Measurements from ENCODE around the gene SEC61B.

Gene SEC61B

GRCh38 chr9:99253134-99253533, 31.1 kb downstream of the SEC61B start:
- no peaks in the 10 kb centered on the region for H3K27me3 ChIP-seq (ENCODE audit: insufficient read depth, poor library complexity, severe bottlenecking)
- no peak overlapping the region for H3K4me3 ChIP-seq (replicated peaks; ENCODE audit: insufficient read depth, low read length)
- no peak for TF ChIP-seq SPI1 (IDR thresholded peaks at IDR 0.05; ENCODE audit: borderline replicate concordance, low read depth)
- TF ChIP-seq, protein P1, sequence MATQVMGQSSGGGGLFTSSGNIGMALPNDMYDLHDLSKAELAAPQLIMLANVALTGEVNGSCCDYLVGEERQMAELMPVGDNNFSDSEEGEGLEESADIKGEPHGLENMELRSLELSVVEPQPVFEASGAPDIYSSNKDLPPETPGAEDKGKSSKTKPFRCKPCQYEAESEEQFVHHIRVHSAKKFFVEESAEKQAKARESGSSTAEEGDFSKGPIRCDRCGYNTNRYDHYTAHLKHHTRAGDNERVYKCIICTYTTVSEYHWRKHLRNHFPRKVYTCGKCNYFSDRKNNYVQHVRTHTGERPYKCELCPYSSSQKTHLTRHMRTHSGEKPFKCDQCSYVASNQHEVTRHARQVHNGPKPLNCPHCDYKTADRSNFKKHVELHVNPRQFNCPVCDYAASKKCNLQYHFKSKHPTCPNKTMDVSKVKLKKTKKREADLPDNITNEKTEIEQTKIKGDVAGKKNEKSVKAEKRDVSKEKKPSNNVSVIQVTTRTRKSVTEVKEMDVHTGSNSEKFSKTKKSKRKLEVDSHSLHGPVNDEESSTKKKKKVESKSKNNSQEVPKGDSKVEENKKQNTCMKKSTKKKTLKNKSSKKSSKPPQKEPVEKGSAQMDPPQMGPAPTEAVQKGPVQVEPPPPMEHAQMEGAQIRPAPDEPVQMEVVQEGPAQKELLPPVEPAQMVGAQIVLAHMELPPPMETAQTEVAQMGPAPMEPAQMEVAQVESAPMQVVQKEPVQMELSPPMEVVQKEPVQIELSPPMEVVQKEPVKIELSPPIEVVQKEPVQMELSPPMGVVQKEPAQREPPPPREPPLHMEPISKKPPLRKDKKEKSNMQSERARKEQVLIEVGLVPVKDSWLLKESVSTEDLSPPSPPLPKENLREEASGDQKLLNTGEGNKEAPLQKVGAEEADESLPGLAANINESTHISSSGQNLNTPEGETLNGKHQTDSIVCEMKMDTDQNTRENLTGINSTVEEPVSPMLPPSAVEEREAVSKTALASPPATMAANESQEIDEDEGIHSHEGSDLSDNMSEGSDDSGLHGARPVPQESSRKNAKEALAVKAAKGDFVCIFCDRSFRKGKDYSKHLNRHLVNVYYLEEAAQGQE (IDR thresholded peaks at IDR 0.05; ENCODE audit: insufficient replicate concordance, low read depth), result no peak
- no peak for TF ChIP-seq POLR2AphosphoS5 (IDR thresholded peaks at IDR 0.05; ENCODE audit: low read depth)
- TF ChIP-seq GABPA (IDR thresholded peaks at IDR 0.05; ENCODE audit: low read depth), result no peak
- no peak for TF ChIP-seq CTCF (IDR thresholded peaks at IDR 0.05; ENCODE audit: insufficient read depth, low read length)
- H3K27ac ChIP-seq (replicated peaks), result no peak overlapping the region
- no peak for DNase-seq (ENCODE audit: low read depth in 1 of 2, low spot score in 1 of 2)

DNA sequence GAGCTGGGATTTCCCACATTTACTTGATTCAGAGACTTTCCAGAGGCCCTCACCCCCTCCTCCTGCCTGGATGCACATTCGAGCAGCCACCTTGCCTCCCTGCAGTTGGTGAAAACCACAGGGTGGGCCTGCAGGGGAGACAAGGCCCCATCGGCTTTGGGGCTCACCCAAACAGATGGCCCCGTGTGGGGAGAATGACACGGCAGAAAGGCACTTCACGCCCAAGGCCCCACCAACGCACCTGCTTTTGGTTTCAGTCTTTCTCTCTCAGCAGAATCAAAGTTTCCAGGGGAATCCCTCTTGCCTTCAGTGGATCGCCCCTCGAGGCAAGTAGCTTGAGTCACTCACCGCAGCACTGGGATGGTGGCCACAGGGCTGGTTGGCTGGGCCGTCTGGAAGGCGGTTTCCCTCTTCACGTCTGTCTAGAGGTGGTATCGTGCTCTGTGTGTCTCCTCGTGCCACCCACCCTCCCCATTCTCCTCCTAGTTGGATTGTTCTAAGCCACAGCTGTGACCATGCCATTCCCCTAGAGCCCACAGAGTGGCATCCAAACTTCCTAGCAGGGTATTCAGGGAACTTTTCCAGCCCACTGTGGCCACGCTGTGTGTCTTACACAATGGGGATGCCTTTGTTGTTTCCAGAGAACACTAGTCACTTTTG, 31.8 kb downstream of the SEC61B start:
- DNase-seq (ENCODE audit: low read depth in 1 of 2, low spot score in 1 of 2), result no peak
- TF ChIP-seq GABPA (IDR thresholded peaks at IDR 0.05; ENCODE audit: low read depth) (no peak), POLR2AphosphoS5 (IDR thresholded peaks at IDR 0.05; ENCODE audit: low read depth) (no peak), CTCF (IDR thresholded peaks at IDR 0.05; ENCODE audit: insufficient read depth, low read length) (no peak), SPI1 (IDR thresholded peaks at IDR 0.05; ENCODE audit: borderline replicate concordance, low read depth) (no peak)
- TF ChIP-seq, protein P1 (IDR thresholded peaks at IDR 0.05; ENCODE audit: insufficient replicate concordance, low read depth), result no peak
- Histone ChIP-seq H3K27me3 (ENCODE audit: insufficient read depth, poor library complexity, severe bottlenecking) (no peaks in the 10 kb centered on the region), H3K4me3 (replicated peaks; ENCODE audit: insufficient read depth, low read length) (no peak overlapping the region), H3K27ac (replicated peaks) (no peak overlapping the region)

- Histone ChIP-seq H3K27ac (replicated peaks) (no peak overlapping the region), H3K4me3 (replicated peaks; ENCODE audit: insufficient read depth, low read length) (no peak overlapping the region), H3K27me3 (ENCODE audit: insufficient read depth, poor library complexity, severe bottlenecking) (no peaks in the 10 kb centered on the region)
- TF ChIP-seq SPI1 (IDR thresholded peaks at IDR 0.05; ENCODE audit: borderline replicate concordance, low read depth) (no peak), POLR2AphosphoS5 (IDR thresholded peaks at IDR 0.05; ENCODE audit: low read depth) (no peak), GABPA (IDR thresholded peaks at IDR 0.05; ENCODE audit: low read depth) (no peak)
- no peak for DNase-seq (ENCODE audit: low read depth in 1 of 2, low spot score in 1 of 2)
These were observed 33.6 kb downstream of the SEC61B start for GRCh38 chr9:99255651-99256050.

DNA sequence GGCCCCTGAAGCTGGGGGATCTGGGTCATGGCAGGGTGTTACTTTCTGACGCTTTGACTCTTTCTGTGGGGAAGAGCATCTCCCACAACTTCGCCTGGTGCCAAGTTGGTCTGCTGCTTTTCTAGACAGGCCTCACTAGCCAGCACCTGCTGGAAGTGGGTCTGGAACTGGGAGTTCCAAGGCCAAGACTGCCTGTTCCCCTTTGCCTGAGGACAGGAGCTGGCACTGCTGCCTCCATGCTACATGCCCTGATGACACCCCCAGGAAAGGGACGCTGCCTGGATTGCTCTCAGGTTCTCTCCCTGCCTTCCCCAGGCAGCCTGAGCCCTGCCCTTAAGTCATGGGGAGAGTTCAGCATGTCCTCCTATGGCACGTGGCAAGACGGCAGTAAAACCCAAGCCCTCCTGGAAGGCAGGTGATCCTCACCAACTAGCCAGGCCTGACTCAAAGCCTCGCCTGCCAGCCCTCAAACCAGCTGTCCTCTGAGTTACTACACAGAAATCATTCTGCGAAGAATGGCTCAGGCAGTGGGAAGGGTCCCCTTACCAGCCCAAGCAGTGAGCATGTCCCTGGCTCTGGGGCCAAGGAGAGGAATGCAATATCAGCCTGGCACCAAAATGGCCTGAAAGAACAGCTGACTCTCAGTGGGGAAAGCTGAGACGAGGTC, 35.8 kb downstream of the SEC61B start:
- TF ChIP-seq SPI1 (IDR thresholded peaks at IDR 0.05; ENCODE audit: borderline replicate concordance, low read depth), result no peak
- no peak for TF ChIP-seq GABPA (IDR thresholded peaks at IDR 0.05; ENCODE audit: low read depth)
- no peak for TF ChIP-seq CTCF (IDR thresholded peaks at IDR 0.05; ENCODE audit: insufficient read depth, low read length)
- TF ChIP-seq POLR2AphosphoS5 (IDR thresholded peaks at IDR 0.05; ENCODE audit: low read depth), result no peak
- TF ChIP-seq, protein P1 (IDR thresholded peaks at IDR 0.05; ENCODE audit: insufficient replicate concordance, low read depth), result no peak
- Histone ChIP-seq H3K27me3 (ENCODE audit: insufficient read depth, poor library complexity, severe bottlenecking) (no peaks in the 10 kb centered on the region), H3K27ac (replicated peaks) (no peak overlapping the region), H3K4me3 (replicated peaks; ENCODE audit: insufficient read depth, low read length) (no peak overlapping the region)
- no peak for DNase-seq (ENCODE audit: low read depth in 1 of 2, low spot score in 1 of 2)
